GM19463 (cell line): ENCODE data around the gene MEA1.
"Not testable (repeated sequence)": the region's sequence is repeated elsewhere in the genome, so short reads cannot be mapped to it uniquely, and the experiment has no call there.

Experiments
- ATAC-seq: cut with Tn5 transposase; IDR thresholded peaks from one replicate; pipeline ENCODE4 v1.9.1; 2021; ENCODE audit warnings: mild to moderate bottlenecking, moderate library complexity; ENCODE audit not compliant: unreplicated experiment

MEA1 gene

DNA sequence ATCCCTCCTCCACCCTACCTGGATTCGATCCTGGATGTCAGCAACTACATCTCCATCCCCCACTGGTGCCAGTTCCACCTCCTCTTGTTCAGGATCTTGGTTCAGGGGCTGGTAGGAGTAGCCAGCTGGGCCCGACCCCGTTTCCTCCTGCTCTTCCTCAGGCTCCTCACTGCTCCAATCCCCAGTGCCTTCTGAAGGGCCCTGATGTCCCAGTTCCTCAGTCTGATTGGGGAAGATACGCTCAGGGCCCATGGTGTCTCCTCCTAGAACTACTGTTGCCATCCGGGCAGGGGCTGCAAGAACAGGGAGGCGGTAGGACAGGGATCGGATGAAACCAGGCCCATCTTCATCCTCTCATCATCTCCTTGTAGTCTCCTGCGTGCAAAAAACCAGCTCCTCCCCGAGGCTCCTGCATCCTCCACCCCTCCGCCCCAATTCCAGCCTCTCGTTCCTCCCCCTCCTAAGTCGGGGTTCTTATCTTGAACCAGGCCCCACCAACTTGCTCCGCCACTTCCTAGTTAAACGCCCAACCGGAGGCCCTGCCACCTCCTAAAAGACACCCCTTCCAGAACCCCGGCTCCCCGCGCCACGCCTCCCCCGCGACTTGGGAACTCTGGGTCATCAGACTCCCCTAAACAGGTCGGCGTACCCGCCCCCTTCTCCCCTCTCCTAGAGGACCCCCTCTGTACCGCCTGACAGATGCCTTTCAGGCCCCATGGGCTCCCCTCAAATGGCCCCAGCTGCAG is 476 bp downstream of the MEA1 start:
- no peak for ATAC-seq

DNA sequence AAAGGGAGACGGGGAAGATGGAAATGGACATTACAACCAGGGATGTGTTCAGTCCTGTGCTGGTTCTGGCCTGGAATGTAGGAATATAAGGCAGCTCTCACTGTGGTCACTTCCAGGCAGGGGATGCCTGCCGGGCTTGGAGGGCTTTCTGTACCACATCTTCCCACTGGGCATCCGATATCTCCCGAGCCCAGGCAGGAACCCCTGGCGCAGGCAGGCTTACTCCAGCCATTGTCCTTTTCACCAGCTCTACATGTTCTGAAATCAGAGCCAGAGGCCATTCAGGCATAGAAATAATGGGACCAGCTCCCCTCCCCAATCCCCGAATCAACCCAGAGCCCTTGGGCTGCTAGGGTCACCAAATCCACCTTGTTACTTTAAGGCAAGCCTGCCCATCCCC is 1.4 kb downstream of the MEA1 start:
- ATAC-seq, result no peak

DNA sequence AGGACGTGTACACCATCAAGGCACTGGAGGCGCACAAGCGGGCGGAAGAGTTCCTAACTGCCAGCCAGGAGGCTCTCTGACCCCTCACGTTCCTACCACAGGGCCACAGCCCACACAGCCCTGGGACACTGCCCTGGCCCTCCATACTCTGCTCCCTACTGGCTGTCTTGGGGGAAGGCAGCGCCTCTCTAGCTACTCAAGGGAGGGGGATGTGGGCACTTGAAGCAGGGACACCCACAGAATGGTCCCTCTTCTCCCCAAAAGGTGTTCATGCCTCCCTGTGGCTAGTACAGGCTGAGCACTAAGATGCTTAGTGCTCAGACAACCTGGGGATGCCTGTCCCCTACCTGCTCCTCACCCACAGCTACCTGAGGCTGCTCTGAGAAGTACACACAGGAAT is 2.5 kb downstream of the MEA1 start:
- ATAC-seq, result no peak

DNA sequence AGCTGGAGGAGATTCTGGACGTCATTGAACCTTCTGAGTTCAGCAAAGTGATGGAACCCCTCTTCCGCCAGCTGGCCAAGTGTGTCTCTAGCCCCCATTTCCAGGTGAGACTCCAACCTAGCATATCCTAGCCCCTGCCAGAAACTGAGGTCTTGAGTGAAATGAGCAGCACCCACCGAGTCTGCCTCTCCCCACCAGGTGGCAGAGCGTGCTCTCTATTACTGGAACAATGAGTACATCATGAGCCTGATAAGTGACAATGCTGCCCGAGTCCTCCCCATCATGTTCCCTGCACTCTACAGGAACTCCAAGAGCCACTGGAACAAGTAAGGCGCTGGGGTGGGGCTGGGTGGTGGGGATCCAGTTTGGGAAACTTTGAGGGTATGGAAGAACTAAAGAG is 4.6 kb downstream of the MEA1 start:
- ATAC-seq, result no peak

DNA sequence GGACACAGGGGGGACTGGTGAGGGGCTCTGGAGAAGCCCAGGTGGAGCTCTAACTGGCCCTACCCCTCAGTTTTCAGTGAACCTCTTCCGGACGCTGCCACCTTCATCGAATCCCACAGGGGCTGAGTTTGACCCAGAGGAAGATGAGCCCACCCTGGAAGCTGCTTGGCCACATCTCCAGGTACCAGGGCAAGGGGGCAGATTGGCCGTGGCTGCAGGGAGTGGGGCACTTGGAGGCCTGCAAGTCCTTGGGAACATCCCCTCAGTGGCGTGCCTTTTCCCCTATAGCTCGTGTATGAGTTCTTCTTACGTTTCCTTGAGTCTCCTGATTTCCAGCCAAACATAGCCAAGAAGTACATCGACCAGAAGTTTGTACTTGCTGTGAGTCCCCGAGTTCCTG is 6.6 kb downstream of the MEA1 start:
- ATAC-seq, result no peak

DNA sequence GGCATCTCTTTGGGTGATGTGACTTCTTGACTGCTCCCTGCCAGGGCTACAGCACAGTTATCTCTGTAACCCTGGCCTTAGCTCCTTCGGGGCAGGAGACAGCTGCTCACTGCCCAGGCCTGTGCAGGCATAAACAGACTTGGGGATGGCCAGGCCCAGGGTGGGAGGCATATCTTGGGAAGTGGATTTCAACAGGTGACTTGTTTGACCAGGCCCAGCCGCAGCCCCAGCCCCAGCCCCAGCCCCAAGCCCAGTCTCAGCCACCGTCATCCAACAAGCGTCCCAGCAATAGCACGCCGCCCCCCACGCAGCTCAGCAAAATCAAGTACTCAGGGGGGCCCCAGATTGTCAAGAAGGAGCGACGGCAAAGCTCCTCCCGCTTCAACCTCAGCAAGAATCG is 7.5 kb downstream of the MEA1 start:
- no peak for ATAC-seq

DNA sequence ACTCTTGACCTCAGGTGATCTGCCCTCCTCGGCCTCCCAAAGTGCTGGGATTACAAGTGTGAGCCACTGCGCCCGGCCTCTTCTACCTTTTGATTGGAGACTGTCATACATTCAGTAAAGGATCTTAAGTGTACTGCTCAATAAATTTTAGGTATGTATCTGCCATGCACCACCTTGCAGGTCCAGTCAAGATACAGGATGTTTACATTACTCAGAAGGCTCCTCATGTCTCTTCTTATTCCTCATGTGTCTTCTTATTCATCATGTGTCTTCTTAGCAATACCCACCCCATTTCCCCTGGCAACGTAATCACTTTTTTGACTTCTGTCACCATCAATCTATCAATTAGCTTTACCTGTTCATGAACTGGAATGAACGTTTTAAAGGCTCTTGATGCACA is 7.9 kb downstream of the MEA1 start:
- no peak for ATAC-seq

DNA sequence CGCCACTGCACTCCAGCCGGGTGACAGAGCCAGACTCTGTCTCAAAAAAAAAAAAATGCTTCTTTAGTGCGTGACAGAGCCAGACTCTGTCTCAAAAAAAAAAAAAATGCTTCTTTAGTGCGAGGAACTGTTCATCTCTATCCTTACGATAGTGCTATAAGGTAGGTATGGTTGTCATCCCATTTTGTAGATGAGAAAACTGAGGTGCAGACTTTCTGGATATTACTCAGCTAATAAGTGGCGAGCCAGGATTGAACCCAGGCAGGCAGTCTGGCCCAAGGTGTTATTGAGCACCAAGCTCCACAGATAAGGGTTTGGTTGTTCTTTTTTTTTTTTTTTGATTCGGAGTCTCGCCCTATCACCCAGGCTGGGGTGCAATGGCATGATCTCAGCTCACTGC is 11.9 kb downstream of the MEA1 start:
- no peak for ATAC-seq

DNA sequence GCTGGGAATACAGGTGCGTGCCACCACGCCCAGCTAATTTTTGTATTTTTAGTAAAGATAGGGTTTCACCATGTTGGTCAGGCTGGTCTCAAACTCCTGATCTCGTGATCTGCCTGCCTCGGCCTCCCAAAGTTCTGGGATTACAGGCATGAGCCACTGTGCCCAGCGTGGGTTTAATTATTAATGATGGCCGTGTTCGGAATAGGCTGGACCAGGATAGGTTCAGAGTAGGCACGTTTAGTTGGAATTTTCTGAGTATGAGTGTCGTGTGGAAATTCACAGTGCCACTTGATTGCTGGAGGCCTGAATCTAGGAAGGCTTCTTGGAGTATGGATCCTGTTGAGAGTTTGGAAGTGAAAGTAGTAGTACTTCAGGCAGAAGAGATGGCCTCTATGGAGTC is 15.5 kb downstream of the MEA1 start:
- not testable (repeated sequence) for ATAC-seq

DNA sequence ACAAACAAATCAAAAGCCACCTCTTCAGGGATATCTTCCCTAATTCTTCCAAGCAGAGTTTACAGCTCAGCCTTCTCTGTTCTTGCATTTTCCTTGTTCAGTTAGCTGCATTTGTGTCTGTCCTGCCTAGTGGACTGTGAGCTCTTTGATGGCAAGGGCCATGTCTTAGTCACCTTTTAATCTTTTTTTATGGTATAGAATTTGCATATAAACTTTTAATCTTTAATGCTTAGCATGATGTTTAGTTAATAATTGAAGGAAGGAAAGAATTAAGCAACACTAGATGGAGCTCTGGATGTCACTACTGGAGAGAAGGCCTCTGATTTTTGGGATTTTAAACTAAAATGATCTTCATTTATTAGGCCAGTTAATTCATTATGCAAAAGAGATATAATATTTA is 17.2 kb downstream of the MEA1 start:
- ATAC-seq, result no peak

DNA sequence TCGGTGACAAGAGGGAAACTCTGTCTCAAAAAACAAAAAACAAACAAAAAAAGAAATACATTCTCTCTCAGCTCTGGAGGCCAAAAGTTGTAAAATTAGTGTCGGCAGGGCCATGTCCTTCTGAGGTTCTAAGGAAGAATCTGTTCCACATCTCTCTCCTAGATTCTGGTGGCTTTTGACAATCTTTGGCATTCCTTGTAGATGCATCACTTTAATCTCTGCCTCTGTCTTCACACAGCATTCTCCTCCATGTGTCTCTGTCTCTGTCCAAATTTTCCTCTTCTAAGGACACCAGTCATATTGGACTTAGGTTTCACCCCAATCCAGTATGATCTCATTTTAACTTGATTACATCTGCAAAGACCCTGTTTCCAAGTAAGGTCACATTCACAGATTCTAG is 20.3 kb downstream of the MEA1 start:
- no peak for ATAC-seq

DNA sequence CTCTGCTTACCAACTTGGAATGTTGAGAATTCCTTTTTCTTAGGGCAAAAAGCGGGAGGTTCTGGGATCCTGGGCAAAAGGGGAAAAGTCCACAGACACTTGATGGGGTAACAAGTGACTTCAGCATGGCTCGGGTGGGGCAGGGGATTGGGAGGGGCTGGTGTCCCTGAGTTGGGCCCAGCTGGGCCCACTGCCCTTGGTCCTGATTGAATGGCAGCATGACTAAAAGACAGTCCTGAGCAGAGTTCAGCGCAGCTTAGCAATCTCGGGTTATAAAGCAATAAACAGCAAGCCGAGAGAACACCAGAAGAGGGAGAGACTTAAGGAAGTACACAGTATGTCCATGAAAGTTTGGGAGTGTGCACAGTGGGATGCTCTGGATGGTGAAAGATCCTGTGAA is 23.8 kb downstream of the MEA1 start:
- no peak for ATAC-seq

DNA sequence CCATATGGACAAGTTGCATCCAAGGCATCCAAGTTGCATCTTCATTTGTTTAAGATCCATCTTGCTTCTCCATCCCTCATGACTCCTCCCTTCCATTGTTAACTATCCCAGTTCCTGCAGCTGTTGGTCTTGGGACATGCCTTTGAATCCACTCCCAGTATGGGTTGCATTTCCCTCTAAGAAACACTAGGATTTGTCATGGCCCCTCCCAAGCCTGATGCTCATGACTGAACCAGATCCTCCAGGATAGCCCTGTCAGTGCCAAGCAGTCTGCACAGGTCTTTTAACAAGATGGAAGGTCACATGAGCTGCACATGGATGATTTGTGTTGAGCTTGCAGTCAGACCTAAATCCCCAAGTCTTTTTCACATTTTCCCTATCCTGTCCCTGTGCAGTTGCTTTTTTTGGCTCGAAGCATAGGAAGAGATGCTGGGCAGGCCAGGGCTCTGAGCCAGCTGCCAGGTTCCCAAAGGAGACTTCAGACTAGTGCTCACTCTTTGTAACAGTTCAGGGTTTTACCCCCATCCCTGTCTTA is 25.2 kb downstream of the MEA1 start:
- ATAC-seq, result no peak

DNA sequence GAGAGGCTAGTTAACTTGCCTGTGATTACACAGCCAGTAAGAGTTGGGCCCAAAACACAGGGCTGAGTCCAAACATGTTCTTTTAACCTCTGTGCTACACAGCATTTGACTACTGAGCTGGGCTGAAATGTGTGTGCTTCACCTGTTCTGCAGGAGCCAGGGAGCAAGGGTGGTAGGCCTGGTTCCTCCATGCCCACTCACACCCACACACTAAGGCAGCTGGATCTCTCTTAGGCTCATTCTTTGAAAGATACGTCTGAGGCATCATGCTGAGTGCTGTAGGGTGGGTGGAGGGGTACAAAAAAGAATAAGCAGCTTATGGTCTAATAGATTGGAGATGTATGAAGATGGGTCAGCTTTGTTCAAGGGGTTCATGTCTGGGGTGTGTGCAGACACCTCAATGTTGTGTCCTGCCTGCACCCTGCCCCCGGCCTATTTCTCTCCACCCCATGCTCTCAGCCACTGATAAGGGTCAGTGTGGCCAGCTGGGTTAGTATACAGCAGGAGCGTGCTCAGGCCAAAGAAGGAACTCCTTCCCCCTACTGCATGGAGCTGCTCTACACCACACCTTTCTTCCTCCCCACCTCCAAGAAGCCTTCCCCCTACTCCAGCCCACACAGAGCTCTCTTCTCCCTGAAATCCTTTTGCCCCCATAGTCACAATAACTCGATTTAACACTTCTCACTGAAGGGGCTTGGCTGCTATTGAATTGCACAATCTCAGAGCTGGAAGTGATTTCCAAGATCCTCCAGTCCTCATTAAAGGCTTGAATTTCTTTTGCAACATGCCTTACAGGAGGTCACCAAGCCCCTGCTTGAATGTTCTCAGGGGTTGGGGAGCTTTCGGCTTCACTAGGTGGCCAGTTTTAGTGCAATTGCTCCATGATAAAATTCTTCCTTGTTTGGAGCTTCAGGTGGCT is 26.0 kb downstream of the MEA1 start:
- ATAC-seq, result no peak

DNA sequence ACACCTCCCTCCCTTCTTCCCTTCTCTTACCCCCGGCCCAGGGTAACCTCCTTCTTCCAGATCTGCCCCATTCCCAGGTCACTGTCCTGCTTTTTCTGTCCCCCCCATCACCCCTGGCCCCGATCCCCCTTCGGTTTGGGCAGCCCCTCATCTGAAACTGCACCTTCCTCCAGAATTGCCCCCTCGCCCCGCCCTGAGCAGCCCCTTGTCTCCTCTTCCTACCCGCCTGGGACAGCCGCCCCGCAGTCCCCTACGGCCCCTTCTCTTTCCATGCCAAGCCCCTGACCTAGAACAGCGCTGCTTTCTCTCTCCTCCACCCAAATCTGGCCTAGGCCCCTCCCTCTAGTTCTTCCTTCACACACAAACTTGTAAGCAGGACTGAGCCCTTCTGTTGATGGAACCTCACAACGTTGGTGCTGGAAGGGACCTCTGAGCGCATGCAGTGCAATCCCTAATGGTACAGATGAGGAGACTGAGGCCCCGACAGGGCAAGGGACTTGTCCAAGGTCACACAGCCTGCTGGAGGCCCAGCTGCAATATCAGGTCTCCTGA is 28.7 kb downstream of the MEA1 start:
- no peak for ATAC-seq

DNA sequence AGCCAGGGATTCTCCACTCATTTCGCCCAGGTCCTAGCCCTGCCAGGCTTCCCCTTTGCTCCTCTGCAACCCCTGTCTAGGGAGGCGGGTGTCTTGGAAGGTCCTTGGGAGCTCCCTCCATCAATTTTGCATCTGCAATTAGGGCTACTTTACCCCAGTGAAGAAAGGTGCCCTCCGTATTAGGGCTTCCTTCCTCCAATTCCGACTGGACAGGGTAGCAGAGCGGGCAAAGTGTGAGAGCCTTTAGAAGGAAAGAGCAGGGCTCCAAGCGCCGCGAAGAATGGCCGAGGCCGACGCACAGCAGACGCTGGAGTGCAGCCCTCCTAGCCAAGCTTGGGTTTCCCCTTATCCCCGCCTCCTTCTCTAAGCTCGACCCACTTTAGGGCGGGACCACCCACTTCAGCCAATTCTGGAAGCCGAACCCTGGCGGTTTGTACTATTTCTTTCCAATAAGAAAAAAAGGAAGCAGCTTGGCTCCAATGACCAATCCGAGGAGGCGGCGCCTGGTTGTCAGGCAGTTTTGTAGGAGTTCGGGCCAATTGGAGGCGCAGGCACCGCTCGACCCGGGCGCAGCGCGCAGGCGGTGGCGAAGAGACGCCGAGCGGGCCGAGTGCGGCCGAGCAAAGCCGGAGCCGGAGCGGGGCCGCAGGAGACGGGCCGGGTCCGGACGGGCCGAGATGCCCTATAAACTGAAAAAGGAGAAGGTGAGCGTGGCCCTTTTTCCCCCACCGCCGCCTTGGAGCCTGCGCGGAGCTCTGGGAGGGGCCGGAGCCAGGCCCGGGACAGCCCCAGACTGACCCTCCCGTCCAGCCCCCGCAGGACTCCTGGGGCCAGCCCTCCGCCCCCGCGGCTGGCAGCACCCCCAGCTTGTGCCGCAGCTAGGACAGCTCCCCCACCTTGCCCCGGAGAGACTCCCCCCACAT is 29.5 kb downstream of the MEA1 start, which contains the start of gene PPP2R5D:
TSS of gene PPP2R5D (plus strand) at position 570 of the 923 bp plus-strand sequence. CDS start at position 678, 108 bp downstream.
- ATAC-seq, result peak; percentile 91

DNA sequence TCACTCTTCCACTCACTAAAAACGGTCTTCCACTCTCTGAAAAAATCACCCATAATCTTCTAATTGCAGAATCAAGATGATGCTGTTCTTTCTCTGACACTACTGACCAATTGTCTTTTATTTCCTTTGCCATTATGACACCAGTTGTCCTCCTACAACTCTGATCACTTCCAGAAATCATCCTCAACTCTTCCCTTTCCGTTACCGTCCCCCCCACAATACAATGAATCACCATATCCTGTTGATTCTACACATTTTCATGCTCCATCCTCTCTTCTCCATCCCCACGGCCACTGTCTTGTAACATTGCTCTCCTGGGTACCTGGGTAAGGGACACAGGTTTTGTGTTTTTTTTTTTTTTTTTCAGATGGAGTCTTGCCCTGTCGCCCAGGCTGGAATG is 31.9 kb downstream of the MEA1 start:
- no peak for ATAC-seq

DNA sequence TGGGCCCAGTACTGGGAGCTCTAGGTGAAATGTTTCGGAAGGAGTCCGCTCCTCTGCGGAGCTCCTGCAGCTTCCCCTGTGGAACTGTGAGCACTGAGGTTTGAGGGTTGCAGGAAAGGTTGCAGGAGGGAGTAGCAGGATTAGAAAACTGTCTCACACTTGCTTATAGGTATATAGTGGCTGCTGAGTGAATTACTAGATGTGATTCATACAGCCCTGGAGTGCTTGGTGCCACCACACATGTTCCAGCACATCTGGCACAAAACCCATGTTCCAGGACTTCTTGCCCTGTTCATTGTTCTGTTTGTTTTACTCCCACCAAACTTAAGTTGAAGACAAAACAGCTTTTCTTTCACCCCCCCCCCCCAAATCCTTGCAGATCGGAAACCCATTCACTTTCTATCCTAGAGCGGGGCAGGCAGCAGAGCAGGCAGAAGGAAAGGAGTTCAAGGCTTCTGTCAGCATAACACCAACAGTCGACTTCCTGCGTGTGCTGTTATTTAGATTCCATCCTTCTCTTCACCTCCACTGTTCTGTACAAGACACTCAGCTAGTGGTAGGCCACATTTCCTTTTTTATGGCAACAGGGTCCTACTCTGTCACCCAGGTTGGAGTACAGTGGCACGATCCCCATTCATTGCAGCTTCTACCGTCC is 34.1 kb downstream of the MEA1 start:
- no peak for ATAC-seq

DNA sequence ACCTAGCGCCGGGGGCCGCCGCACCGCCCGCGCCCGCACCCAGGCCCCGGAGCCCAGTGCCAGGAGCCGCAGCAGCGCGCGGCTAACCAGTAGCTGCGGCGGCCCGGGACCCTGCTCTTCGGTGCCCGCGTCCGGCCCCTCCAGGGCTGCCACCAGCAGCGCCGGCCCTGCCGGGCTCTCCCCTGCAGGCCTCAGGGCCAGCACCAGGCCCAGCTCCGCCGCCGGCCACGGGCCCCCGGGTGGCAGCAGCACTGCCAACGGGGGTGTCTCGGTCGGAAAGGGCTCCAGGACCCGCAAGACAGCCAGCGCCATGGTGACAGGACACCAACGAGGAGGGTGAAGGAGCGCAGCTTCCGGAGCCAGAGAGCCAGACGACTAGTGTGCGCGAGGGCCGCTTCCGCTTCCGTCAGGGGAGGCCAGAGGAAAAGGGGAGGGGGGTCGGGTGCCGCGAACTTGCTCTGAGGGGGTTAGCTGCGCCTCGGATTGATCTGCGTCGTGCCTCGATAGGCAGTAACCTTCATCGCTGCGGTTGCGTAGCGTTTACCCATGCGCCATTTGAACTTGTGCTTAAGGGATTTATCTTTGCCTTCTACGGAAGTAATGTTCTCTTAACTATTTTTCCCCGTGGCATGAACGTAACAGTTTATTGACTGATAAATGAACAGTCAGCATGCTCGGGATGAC is 34.8 kb downstream of the MEA1 start, which contains the start of gene PEX6:
TSS of gene PEX6 (minus strand) at position 343 of the 684 bp plus-strand sequence. CDS start at position 312, 31 bp downstream.
- ATAC-seq, result peak; percentile 98
